ENCODE results near the gene AK1.

DNA sequence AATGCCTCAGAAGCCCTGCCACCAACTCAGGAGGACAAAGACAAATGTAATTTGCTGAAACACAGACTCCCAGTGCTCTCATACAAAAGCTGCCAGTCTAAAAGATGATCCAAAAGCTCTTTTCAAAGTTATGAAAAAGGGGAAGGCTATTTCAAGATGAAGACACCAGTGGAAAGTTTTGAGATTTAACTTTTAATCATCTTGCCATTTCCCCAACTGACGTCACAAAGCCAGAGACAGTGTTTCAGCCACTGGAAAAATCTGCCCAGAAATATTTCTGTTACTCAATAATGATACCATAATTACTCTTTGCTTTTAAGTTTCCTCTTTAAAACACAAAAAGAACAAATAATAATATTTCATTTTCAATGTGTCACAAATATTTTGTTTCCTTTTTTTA is 43.9 kb downstream of the AK1 start:
- TF ChIP-seq, protein P1, sequence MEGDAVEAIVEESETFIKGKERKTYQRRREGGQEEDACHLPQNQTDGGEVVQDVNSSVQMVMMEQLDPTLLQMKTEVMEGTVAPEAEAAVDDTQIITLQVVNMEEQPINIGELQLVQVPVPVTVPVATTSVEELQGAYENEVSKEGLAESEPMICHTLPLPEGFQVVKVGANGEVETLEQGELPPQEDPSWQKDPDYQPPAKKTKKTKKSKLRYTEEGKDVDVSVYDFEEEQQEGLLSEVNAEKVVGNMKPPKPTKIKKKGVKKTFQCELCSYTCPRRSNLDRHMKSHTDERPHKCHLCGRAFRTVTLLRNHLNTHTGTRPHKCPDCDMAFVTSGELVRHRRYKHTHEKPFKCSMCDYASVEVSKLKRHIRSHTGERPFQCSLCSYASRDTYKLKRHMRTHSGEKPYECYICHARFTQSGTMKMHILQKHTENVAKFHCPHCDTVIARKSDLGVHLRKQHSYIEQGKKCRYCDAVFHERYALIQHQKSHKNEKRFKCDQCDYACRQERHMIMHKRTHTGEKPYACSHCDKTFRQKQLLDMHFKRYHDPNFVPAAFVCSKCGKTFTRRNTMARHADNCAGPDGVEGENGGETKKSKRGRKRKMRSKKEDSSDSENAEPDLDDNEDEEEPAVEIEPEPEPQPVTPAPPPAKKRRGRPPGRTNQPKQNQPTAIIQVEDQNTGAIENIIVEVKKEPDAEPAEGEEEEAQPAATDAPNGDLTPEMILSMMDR (conservative IDR thresholded peaks at IDR 0.05 in 1 of 2, IDR thresholded peaks at IDR 0.05 in 1 of 2; ENCODE audit: extremely low read depth in 1 of 2, insufficient read depth in 1 of 2, low read depth in 1 of 2, low read length in 2 of 2): no peak
- no peak for TF ChIP-seq EZH2 (IDR thresholded peaks at IDR 0.05; ENCODE audit: borderline replicate concordance, low read length)
